Fibroblast of the conjunctiva (primary cell): ENCODE results near the gene APOE.
A peak's percentile ranks its signal among the peaks of the same experiment; 100 is the strongest.

Experiments
- DNase-seq: peaks from one replicate; pipeline ENCODE4 v3.0.0-alpha.2; 2010; ENCODE audit warnings: low read depth

The APOE gene

DNA sequence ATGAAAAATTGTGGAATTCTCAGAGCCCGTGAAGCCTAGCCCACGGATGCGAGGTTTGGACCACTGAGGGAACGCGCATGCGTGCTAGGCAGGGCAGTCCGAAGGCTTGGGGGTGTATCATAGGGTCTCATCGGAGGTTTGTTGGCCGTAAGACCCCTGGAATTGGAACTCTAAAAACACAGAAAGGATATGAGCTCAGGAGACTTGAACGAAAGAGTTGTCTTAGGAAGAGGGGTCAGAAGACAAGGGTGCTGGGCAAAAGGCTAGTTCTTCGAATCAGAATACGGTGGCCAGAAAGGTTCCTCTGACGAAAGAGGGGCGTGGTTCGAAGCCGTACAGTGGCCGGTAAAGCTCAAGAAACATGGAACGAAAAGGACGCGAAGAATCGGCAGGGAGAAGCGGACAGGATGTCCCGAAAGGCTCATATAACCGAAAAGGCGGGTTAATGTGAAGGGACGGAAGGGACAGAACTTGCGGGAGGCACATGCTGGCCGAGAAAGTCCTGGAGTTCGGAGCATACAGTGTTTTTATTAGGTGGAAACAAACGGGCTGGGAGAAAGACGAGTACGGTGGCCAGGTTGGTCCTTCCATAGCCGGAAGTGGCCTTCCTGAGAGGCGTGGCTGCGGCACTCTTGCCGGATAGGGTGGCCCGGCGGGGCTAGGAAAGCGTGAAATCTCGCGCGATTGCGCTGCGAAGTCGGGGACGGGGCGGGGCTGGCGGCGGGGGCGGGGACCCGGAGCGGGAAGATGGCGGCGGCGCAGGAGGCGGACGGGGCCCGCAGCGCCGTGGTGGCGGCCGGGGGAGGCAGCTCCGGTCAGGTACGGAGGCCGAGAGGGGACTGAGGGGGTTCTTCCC is 49.3 kb downstream of the APOE start, which contains the start of gene CLPTM1:
TSS of gene CLPTM1 (plus strand) at position 732 of the 856 bp plus-strand sequence. CDS start at position 748, 16 bp downstream.
- peak; percentile 95 for DNase-seq

DNA sequence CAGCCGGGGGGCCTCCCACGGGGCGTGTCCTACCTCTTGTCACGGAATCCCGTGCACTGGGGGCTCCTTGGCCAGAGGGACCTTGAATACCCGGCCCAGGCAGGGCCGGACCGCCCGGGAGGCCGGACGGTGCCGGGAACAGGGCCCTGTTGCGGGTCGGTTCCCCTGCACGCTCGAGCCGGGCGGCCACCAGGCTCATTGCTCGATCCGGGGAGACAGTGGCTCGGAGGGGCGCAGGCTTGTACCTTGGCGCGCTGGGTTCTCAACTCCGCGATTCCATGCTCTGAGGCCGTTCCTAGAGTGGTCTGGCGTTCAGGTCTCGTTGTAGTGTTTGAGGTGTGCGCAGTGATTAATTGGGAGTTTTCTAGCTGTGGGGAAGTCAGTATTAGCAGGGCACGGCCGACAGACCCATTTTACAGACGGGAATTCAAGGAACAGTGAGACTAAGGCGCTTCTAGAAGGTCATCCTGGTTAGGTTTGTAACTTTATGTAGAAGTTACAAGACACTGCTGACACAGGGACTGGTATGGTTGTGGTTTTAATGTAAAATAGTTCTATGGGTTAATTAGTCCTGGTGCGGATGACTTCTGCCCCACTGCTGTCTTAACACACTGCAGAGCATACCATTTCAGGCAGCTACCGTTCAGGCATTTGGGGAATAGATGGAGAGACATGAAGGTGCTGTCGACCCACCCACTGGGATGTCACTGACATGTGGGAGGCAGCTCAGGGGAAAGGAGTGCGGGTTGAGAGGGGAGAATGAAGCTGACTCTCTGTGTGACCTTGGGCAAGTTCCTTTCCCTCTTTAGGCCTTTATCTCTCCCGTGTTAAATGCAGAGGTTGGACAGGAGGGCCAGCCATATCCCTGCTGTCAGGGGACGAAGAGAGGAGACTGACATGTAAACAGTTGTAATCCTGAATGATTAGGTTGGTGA is 50.2 kb downstream of the APOE start:
- DNase-seq: no peak

GRCh38 chr19:44957526-44957925 is 51.9 kb downstream of the APOE start:
- DNase-seq: no peak

GRCh38 chr19:44958090-44958489 is 52.5 kb downstream of the APOE start:
- no peak for DNase-seq
